HCT116 (cell line): ENCODE results near the gene STOML2. TPM values are rescaled to one million over a fixed set of nuclear protein-coding genes. Genes with fewer than 3 reads are reported as not detected.
A peak's percentile ranks its signal among the peaks of the same experiment; 100 is the strongest.

Experiments
- ATAC-seq: fragments of 200-7000 bp; cut with Tn5 transposase; 2 replicates; pipeline ENCODE4 v1.9.1; 2020; ENCODE audit warnings: mild to moderate bottlenecking, moderate library complexity
- BruUV-seq: library from RNA; stranded (reverse); fragments of 400-500 nt; replicated peaks from 2 replicates; lab custom pipeline; 2021; lab: Mats Ljungman, UMichigan
- CTCF ChIA-PET: fragments of 300-600 bp; sonication (Branson Sonifier 250); formaldehyde crosslinking; loops from one replicate; lab custom pipeline; 2021; ENCODE audit warnings: antibody characterized with exemption; lab: Charles Lee
- POLR2A ChIA-PET: fragments of 300-600, 350-600 bp; sonication (Branson Sonifier 250); formaldehyde crosslinking; loops from one replicate; lab custom pipeline; 2021; ENCODE audit warnings: antibody characterized with exemption; lab: Charles Lee
- RAD21 ChIA-PET, 2 experiments: fragments of 300-600 bp; sonication (Branson Sonifier 250); formaldehyde crosslinking; loops; one replicate each; lab custom pipeline; 2023; ENCODE audit warnings: low total read pairs in 2 of 2; ENCODE audit not compliant: uncharacterized antibody in 2 of 2, unreplicated experiment in 2 of 2, low non-redundant PET in 1 of 2; lab: Charles Lee
- DNase-seq: peaks from one replicate; pipeline ENCODE4 v3.0.0-alpha.2; 2010; ENCODE audit warnings: low read depth, low spot score
- H2AFZ ChIP-seq: fragments of 200-600 bp; shearing (Covaris generic), sonication (generic); 2 replicates; pipeline ENCODE4 v1.6.1; 2017; ENCODE audit warnings: low read depth, mixed run types, mixed read lengths, antibody characterized with exemption, low read length; ENCODE audit not compliant: poor library complexity, severe bottlenecking
- H3K27ac ChIP-seq: 2 replicates; pipeline ENCODE4 v1.5.1; 2012; ENCODE audit warnings: low read depth, low read length
- H3K27me3 ChIP-seq: fragments of 200-600 bp; sonication (generic); 2 replicates; pipeline ENCODE4 v1.6.1; 2016; ENCODE audit warnings: mixed run types, low read length, mixed read lengths; ENCODE audit not compliant: insufficient read depth
- H3K36me3 ChIP-seq, 2 experiments: fragments of 200-500 bp in 1 of 2; fragments of 200-600 bp in 1 of 2; sonication (Bioruptor generic) in 1 of 2; sonication (generic) in 1 of 2; 2 replicates each; pipeline versions ENCODE4 v1.5.1 to v1.6.1; 2014 to 2016; ENCODE audit warnings: low read length in 2 of 2, inconsistent platforms in 1 of 2, mixed read lengths in 1 of 2, mixed run types in 1 of 2; ENCODE audit not compliant: insufficient read depth in 2 of 2, control insufficient read depth in 1 of 2
- H3K4me1 ChIP-seq, 2 experiments: fragments of 200-600 bp in 1 of 2; sonication (generic) in 1 of 2; 2 replicates each; pipeline versions ENCODE4 v1.5.1 to v1.6.1; 2012 to 2017; ENCODE audit warnings: low read length in 2 of 2, inconsistent platforms in 1 of 2, mild to moderate bottlenecking in 1 of 2, mixed read lengths in 1 of 2, mixed run types in 1 of 2, moderate library complexity in 1 of 2; ENCODE audit not compliant: insufficient read depth in 2 of 2, control insufficient read depth in 1 of 2
- H3K4me2 ChIP-seq: fragments of 200-600 bp; sonication (generic); 2 replicates; pipeline ENCODE4 v1.6.1; 2017; ENCODE audit warnings: mixed run types, low read length, mixed read lengths
- H3K4me3 ChIP-seq, 2 experiments: fragments of 200-600 bp in 1 of 2; sonication (generic) in 1 of 2; replicated peaks in 1 of 2; 2 replicates each; pipeline ENCODE4 v1.5.1; 2011 to 2016; ENCODE audit warnings: low read length in 2 of 2, control low read depth in 1 of 2, low read depth in 1 of 2, mild to moderate bottlenecking in 1 of 2, mixed read lengths in 1 of 2, mixed run types in 1 of 2
- H3K79me2 ChIP-seq: fragments of 200-600 bp; sonication (generic); 2 replicates; pipeline ENCODE4 v1.6.1; 2017; ENCODE audit warnings: mild to moderate bottlenecking, mixed run types, low read length, moderate library complexity, mixed read lengths; ENCODE audit not compliant: insufficient read depth
- H3K9ac ChIP-seq: fragments of 200-600 bp; sonication (generic); 2 replicates; pipeline ENCODE4 v1.6.1; 2016; ENCODE audit warnings: low read length, mixed read lengths
- H3K9me2 ChIP-seq: fragments of 200-600 bp; sonication (generic), shearing (Covaris generic); 2 replicates; pipeline ENCODE4 v1.6.1; 2017; ENCODE audit warnings: mixed run types, mild to moderate bottlenecking, moderate library complexity; ENCODE audit not compliant: insufficient read depth
- H3K9me3 ChIP-seq, 2 experiments: fragments of 200-500 bp in 1 of 2; fragments of 200-600 bp in 1 of 2; sonication (Bioruptor generic) in 1 of 2; sonication (generic) in 1 of 2; 2 replicates each; pipeline ENCODE4 v1.6.1; 2014 to 2017; ENCODE audit warnings: low read length in 2 of 2, mixed read lengths in 2 of 2, inconsistent platforms in 1 of 2, low read depth in 1 of 2, mild to moderate bottlenecking in 1 of 2, mixed run types in 1 of 2, moderate library complexity in 1 of 2; ENCODE audit not compliant: control insufficient read depth in 1 of 2, insufficient read depth in 1 of 2
- H4K20me1 ChIP-seq: fragments of 200-600 bp; sonication (generic), shearing (Covaris generic); 2 replicates; pipeline ENCODE4 v1.6.1; 2017; ENCODE audit warnings: mixed run types, mild to moderate bottlenecking, moderate library complexity; ENCODE audit not compliant: insufficient read depth
- ATF3 ChIP-seq: IDR thresholded peaks from 2 replicates; pipeline ENCODE4 v1.6.1; 2012
- CBX3 ChIP-seq: IDR thresholded peaks from 2 replicates; pipeline ENCODE4 v1.6.1; 2012; ENCODE audit warnings: low read depth
- EGR1 ChIP-seq: IDR thresholded peaks from 2 replicates; pipeline ENCODE4 v1.6.1; 2012; ENCODE audit warnings: low read depth
- ELF1 ChIP-seq: IDR thresholded peaks from 2 replicates; pipeline ENCODE4 v1.6.1; 2012; ENCODE audit warnings: low read depth, borderline replicate concordance
- JUND ChIP-seq: IDR thresholded peaks from 2 replicates; pipeline ENCODE4 v1.6.1; 2012
- POLR2A ChIP-seq: IDR thresholded peaks from 2 replicates; pipeline ENCODE4 v1.7.0; 2011; ENCODE audit warnings: borderline replicate concordance; ENCODE audit not compliant: insufficient read depth, insufficient read length; ENCODE audit errors: extremely low read depth
- POLR2AphosphoS5 ChIP-seq: IDR thresholded peaks from 2 replicates; pipeline ENCODE4 v1.6.1; 2011; ENCODE audit warnings: mild to moderate bottlenecking, low read depth, low read length, moderate library complexity
- RAD21 ChIP-seq: IDR thresholded peaks from 2 replicates; pipeline ENCODE4 v1.6.1; 2012; ENCODE audit warnings: low read depth, mild to moderate bottlenecking
- SP1 ChIP-seq: IDR thresholded peaks from 2 replicates; pipeline ENCODE4 v1.6.1; 2012; ENCODE audit warnings: low read depth
- SRF ChIP-seq: IDR thresholded peaks from 2 replicates; pipeline ENCODE4 v1.6.1; 2012; ENCODE audit warnings: low read depth
- ZNF274 ChIP-seq: fragments of 200-500 bp; sonication (Bioruptor generic); IDR thresholded peaks from 2 replicates; pipeline ENCODE4 v1.6.1; 2014; ENCODE audit warnings: mild to moderate bottlenecking, low read depth, low read length, inconsistent platforms
- intact Hi-C: fragments of 100-400 bp; cut with micrococcal nuclease; formaldehyde crosslinking; loops from 2 replicates; pipeline ENCODE4 v1.10.0; 2022
- total RNA-seq: library from RNA; stranded (reverse); gene quantifications from one replicate; pipeline ENCODE4 v1.2.1, GENCODE V29; 2021; ENCODE audit not compliant: unreplicated experiment
- TF ChIP-seq, protein P1 (sequence below): IDR thresholded peaks from 2 replicates; pipeline ENCODE4 v1.6.1; 2012
- TF ChIP-seq, protein P2 (sequence below), 3 experiments: fragments of 200-600 bp in 1 of 3; sonication (generic) in 1 of 3; IDR thresholded peaks in 2 of 3; conservative IDR thresholded peaks in 1 of 3; 2 replicates each; pipeline ENCODE4 v1.5.1; 2012 to 2017; ENCODE audit warnings: low read depth in 2 of 3, low read length in 2 of 3, antibody characterized with exemption in 1 of 3, borderline replicate concordance in 1 of 3, control low read depth in 1 of 3, mild to moderate bottlenecking in 1 of 3, mixed read lengths in 1 of 3, mixed run types in 1 of 3, moderate library complexity in 1 of 3; ENCODE audit not compliant: insufficient read depth in 1 of 3

Gene STOML2
- total RNA-seq, 1 experiment from 2014 or later = 245 TPM

DNA sequence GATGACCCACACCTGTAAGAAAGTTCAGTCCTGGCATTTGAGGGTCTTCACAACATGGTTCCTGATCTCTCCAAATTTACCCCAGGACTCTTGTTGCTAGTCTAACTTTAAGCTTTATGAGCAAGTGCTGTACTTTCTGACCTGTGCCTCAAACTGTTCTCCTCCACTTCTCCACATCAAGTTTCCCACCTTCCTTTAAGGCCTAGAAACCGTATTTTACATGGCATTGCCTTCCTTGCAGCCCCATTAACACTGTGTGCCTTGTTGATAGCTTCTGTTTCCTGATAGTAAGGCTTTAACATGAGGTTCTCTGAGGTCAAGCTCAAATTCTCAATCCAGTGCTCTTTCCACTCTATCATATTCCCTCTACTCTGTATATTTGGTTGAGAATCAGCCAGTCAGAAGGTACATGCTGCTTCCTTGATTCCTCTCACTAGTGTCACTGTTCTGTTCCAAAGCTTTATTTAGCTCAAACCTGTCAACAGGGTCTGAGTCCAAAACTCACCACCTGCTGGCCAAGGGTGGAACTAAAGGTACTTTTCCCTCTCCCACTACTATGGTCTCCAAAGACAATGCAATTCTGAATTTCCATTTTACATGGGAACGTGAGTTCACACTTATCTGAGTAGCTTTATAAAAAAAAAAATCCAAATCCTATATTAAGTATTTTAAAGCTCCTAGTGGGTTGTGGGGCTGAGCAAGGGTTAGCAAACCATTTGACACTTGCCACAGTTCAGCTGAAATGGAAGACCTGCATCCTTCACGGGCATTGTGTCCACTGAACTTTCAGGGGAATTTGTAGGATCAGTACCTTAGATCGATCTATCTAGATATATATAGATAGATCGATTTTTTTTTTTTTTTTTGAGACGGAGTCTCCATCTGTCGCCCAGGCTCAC, 51.6 kb downstream of the STOML2 start:
- RAD21 ChIA-PET = interaction anchor here (0.7 to 2.1 kb wide), 5 partner anchors 152 to 520 kb away, joined by 3 to 17 read pairs (median 4); no protein-coding TSS in a partner anchor

More for the DNA sequence above, 51.6 kb downstream of the STOML2 start:
- Histone ChIP-seq H3K9ac (no peak overlapping the region), H3K4me3 (no peak overlapping the region), H2AFZ (no peak overlapping the region), H3K27ac (no peak overlapping the region), H3K27me3 (no peaks in the 10 kb centered on the region), H3K79me2 (no peaks in the 10 kb centered on the region), H3K36me3 (peaks cover 4 to 9% of the 10 kb centered on the region in 2 experiments; a peak in 3 of 4 replicates), H3K9me2 (no peaks in the 10 kb centered on the region), H3K4me1 (no peaks in the 10 kb centered on the region), H3K9me3 (no peaks in the 10 kb centered on the region), H3K4me2 (no peak overlapping the region), H4K20me1 (no peaks in the 10 kb centered on the region; the same call in 1 of the 2 replicates)
- ChIA-PET POLR2A (interaction anchor here (0.7 to 1.5 kb wide), 5 partner anchors 20 to 152 kb away, joined by 3 to 9 read pairs (median 4); partner anchors contain the start of genes FANCG and VCP), CTCF (interaction anchor here (0.8 to 3.8 kb wide), 17 partner anchors 9 to 349 kb away, joined by 3 to 86 read pairs (median 4); partner anchors contain the start of genes ATOSB, FANCG and VCP)
- ATAC-seq (peak; percentile 80), DNase-seq (peak; percentile 27)
- intact Hi-C loops = loop anchor here (1.0 to 5.0 kb wide), 2 partner anchors 152 to 289 kb away; no protein-coding TSS in a partner anchor
- 0 out of 2 replicates have a peak, but pooled peaks have one; percentile 12 for TF ChIP-seq JUND
- TF ChIP-seq SRF = no peak
- no peak for TF ChIP-seq EGR1
- TF ChIP-seq ATF3 = no peak
- TF ChIP-seq ELF1 = no peak
- TF ChIP-seq SP1 = 0 out of 2 replicates have a peak, but pooled peaks have one; percentile 8
- TF ChIP-seq, protein P1, sequence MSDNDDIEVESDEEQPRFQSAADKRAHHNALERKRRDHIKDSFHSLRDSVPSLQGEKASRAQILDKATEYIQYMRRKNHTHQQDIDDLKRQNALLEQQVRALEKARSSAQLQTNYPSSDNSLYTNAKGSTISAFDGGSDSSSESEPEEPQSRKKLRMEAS = 0 out of 2 replicates have a peak, but pooled peaks have one; percentile 9
- no peak for TF ChIP-seq POLR2A
- TF ChIP-seq POLR2AphosphoS5 = no peak
- TF ChIP-seq, protein P2, sequence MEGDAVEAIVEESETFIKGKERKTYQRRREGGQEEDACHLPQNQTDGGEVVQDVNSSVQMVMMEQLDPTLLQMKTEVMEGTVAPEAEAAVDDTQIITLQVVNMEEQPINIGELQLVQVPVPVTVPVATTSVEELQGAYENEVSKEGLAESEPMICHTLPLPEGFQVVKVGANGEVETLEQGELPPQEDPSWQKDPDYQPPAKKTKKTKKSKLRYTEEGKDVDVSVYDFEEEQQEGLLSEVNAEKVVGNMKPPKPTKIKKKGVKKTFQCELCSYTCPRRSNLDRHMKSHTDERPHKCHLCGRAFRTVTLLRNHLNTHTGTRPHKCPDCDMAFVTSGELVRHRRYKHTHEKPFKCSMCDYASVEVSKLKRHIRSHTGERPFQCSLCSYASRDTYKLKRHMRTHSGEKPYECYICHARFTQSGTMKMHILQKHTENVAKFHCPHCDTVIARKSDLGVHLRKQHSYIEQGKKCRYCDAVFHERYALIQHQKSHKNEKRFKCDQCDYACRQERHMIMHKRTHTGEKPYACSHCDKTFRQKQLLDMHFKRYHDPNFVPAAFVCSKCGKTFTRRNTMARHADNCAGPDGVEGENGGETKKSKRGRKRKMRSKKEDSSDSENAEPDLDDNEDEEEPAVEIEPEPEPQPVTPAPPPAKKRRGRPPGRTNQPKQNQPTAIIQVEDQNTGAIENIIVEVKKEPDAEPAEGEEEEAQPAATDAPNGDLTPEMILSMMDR (IDR thresholded peaks at IDR 0.05 in 2 of 3, conservative IDR thresholded peaks at IDR 0.05 in 1 of 3; ENCODE audit: borderline replicate concordance in 1 of 3, insufficient read depth in 1 of 3, low read depth in 2 of 3, low read length in 2 of 3) = peak; percentile 43 to 73 (median 71); a peak in 5 of 6 replicates
- no peak for TF ChIP-seq CBX3
- no peak for TF ChIP-seq ZNF274
- TF ChIP-seq RAD21 = peak; percentile 47; the same call in 1 of the 2 replicates
- BruUV-seq = no TSS peak

Other genes with a start within 250 kb of the STOML2 start
- gene PHF24, start 144.8 kb downstream of the STOML2 start, total RNA-seq = 0.47 TPM
- gene DNAJB5, start 113.4 kb downstream of the STOML2 start, total RNA-seq = 3.6 TPM
- gene VCP, start 30.5 kb downstream of the STOML2 start, total RNA-seq = 170 TPM
- 82.3 TPM for gene FANCG, start 23.2 kb downstream of the STOML2 start, total RNA-seq
- gene PIGO, start 6.5 kb downstream of the STOML2 start, total RNA-seq = 24.0 TPM
- 10.2 TPM for gene ATOSB, start 12.7 kb upstream of the STOML2 start, total RNA-seq
- 17.6 TPM for gene UNC13B, start 58.9 kb upstream of the STOML2 start, total RNA-seq